Forelimb muscle (tissue), 1 donor: ENCODE measurements around the gene YWHAG. TPM values are rescaled to one million over a fixed set of nuclear protein-coding genes. Genes with fewer than 3 reads are reported as not detected.

ENCODE experiments used
- polyA plus RNA-seq: library from polyadenylated mRNA; unstranded; fragments of 120-200 nt; gene quantifications from one replicate; pipeline ENCODE4 v1.2.1, GENCODE V29; 2013; ENCODE audit not compliant: insufficient read length

YWHAG gene
- polyA plus RNA-seq, 1 donor, result 175 TPM

Other genes starting within 250 kb of the YWHAG start
- gene SRRM3, start 157.1 kb downstream of the YWHAG start, polyA plus RNA-seq, result 0.63 TPM
- 2,009 TPM for gene HSPB1, start 56.3 kb downstream of the YWHAG start, polyA plus RNA-seq
- gene SSC4D, start 50.7 kb upstream of the YWHAG start, polyA plus RNA-seq, result 0.94 TPM
- gene ZP3, start 66.0 kb upstream of the YWHAG start, polyA plus RNA-seq, result 12.1 TPM
- 7.5 TPM for gene DTX2, start 102.7 kb upstream of the YWHAG start, polyA plus RNA-seq
- gene UPK3B, start 151.6 kb upstream of the YWHAG start, polyA plus RNA-seq, result 0.22 TPM
- gene SPDYE16, start 184.3 kb upstream of the YWHAG start, polyA plus RNA-seq, result 2.7 TPM